Fibroblast of mammary gland (primary cell): ENCODE measurements around the gene MBD3L3.

Experiments
- DNase-seq: peaks from one replicate; pipeline ENCODE4 v3.0.0-alpha.2; 2010; ENCODE audit warnings: low read depth
- H3K4me3 ChIP-seq: 2 replicates; pipeline ENCODE4 v1.5.1; 2011; ENCODE audit warnings: low read depth, mild to moderate bottlenecking, low read length, moderate library complexity; ENCODE audit not compliant: control insufficient read depth
- CTCF ChIP-seq: conservative IDR thresholded peaks from 2 replicates; pipeline ENCODE4 v1.5.1; 2011; ENCODE audit warnings: low read depth, low read length, inconsistent platforms; ENCODE audit not compliant: control insufficient read depth, insufficient read depth

Gene MBD3L3

GRCh38 chr19:7018828-7019227 is 39.6 kb downstream of the MBD3L3 start:
- H3K4me3 ChIP-seq = no peak overlapping the region
- TF ChIP-seq CTCF = no peak
- DNase-seq = no peak

- TF ChIP-seq CTCF = no peak
- no peak overlapping the region for H3K4me3 ChIP-seq
- peak; percentile 27 for DNase-seq
Observed at GRCh38 chr19:7013678-7014077, 44.8 kb downstream of the MBD3L3 start.

- no peak for DNase-seq
- no peak for TF ChIP-seq CTCF
- no peak overlapping the region for H3K4me3 ChIP-seq
Observed at GRCh38 chr19:7010722-7011593, 47.5 kb downstream of the MBD3L3 start.

- TF ChIP-seq CTCF = no peak
- DNase-seq = no peak
- H3K4me3 ChIP-seq = no peak overlapping the region
Observed at GRCh38 chr19:7007859-7008258, 50.6 kb downstream of the MBD3L3 start.
